CD4-positive, alpha-beta T cell treated with Interleukin-15 for 1 hour (primary cell): ENCODE results near the gene LTBP2.

Source experiments
- DNase-seq: peaks from one replicate; pipeline ENCODE4 v3.0.0-alpha.2; 2020

The LTBP2 gene

DNA sequence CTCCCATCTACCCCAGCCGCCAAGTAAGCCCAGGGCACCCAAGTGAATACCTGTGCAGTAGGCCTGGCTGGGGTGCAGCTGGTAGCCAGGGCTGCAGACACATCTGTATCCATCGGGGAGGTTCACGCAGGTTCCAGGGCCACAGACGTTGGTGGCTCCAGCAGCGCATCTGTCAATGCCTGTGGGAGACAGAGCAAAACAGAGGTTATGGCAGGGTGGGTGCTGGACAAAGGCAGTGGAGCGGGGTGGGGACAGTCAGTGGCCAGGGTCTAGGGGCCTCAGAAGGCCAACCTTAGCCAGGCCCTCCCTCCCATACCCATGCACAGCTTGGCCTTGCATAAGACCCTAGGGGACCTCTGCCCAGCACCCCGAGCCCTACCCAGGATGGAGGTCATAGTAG, 89.3 kb downstream of the LTBP2 start:
- DNase-seq, result no peak

DNA sequence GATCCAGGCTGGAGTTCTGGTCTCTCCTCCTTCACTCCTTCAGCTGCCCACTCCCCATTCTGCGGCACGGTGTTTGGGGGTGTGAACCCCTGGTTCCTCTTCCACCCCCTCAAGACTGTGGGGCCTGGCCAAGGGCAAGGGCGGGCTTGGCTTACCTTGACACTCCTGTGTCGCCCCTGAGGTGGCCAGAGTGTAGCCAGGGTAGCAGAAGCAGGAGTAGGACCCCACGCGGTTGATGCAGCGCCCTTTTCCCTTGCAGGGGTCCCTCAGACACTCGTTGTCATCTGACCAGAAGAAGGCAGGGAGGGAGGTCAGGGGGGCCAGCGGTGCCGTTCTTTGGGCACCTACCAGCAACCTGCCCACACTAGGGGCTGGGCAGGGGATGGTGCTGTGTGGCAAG, 90.3 kb downstream of the LTBP2 start:
- no peak for DNase-seq

DNA sequence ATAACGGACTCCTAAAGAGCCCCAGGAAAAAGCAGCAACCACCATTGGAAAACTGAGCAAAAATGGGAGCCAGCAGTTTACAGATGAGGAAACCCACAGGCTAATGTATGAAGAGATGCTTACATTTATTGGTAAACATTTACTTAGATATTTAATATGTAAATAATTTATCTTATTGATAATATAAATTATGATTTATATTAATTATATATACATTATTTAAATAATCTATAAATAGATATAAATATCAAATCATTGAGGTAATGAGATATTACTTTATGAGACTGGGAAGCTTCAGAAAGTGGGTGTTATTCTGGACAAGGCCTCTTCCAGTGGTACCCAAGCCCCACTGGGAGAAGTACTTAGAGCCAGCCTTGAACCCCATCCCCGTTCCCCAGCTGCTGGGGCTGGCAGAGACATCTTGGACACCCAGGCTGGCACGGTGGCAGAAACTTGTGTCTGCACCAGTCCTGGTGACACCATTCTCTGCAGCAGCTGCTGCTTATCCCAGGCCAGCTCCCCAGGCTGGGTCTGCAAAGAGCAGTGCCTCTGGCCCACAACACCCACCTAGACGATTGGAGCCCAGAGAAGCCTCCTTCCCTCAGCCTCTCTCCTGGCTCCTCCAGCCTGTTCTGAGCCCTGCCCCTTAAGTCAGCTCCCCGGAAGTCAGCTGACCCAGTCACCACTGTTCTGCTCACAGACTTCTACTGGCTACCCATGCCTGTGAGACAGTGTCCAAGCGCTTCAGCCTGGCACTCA, 92.5 kb downstream of the LTBP2 start:
- no peak for DNase-seq

DNA sequence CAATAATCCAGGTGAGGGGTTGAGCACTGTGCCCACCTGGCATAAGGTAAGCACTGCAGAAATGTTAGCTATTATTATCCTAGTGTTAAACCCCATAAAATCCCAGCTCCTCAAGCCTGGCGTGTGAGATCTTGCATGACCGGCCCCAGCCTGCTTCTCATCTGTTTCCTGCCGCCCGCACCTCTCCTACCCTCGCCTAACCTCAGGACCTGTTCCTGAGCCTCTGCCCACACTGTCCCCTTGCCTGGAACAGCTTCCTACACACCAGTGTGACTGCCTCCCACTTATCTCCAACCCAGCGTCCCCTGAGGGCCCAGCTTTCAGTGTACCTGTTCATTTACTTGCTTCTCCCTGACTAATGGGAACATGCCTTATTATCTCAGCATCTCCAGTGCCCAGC, 93.8 kb downstream of the LTBP2 start:
- DNase-seq, result peak; percentile 6

DNA sequence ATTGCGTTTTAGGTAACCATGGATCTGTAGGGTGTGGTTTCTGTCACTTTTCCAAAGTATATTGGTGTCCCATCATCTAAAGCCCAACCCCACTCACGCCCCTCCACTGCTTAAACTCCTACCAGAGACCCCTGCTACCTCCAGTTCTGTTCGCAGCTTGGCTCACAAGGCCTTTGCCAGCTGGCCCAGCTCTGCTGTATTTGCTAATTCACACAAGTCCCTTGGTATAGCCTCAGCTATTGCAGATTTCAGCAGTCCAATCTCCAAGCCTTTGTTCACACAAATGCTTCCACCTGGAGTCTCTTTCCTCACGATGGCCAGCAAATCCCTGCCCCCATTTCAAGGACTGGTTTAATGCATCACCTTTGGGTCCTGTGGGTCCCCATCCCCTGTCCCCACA, 94.3 kb downstream of the LTBP2 start:
- peak; percentile 2 for DNase-seq

DNA sequence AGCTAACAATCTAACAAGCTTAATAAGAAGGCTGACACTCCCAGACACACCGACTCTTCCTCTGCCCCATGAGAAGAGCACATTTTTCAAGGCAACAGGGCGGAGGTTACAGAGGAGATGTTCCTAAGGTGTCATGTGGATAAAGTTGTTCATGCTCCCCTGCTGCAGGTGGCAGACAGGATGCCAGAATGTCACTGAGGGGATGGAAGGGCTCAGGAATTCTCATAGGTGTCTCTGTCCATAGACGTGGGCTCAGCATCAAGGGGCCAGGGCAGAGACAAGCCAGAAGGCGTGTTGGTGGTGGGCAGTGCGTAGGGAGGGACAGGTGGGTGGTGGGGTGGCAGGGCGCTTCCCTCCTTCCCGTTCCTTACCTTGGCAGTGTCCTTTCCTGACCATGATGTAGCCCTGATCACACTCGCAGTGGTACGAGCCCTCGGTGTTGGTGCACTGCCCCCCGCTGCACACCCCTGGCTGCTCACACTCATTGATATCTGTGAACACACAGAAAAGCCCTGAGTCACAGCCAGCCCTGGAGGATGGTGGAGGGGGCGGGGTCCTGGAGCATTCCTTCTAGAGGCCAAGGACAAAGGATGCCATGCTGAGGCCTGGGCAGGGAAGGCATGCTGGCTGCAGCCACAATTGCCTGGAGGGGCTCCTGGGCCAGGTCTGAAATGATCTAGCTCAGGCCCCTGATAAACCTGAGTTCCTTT, 95.4 kb downstream of the LTBP2 start:
- no peak for DNase-seq

DNA sequence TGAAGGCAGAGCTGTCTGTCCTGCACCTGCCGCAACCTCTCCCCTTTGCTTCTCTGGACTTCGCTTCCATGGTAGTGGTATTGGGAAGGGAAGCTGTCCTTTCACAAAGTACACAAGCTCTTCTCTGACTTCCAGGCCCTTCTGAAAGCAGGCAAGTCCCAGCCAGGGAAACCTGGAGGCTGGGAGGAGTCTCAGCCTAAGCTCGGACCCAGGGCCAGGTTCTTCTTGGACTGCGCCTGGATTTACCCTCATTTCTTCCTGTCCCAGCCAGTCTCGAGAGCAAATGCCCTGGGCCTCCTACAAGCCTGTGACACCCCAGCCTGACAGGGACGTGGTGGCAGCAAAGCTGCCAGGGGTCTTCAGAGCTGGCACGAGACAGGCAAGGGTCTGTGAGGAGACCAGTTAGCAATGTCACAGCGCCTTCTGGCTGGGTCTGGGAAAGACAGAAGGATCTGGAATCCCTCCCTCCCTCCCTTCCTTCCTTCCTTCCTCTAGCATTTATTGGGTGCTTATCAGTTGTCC, 96.1 kb downstream of the LTBP2 start:
- no peak for DNase-seq

DNA sequence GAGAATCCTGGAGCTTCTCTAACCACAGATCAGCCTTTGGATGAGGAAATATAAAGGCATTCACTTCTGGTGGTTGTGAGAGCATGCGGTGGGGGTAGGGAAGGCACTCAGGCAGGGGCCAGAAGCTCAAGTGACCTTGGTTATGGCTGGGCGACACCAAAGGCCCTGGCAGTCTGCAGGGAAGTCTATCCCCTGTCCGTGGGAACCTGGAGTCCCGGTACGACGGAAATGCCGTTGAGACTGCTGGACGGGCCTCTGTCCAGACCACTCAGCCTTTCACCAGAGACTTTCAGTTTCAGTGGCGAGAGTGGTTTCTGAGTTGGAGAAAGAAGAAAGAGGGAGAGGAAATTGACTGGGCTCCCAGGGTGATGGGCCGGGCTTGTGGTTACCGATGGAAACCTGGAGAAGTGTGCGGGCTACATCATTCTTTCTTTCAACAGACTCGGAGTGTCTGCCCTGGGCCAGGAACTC, 97.5 kb downstream of the LTBP2 start:
- no peak for DNase-seq

DNA sequence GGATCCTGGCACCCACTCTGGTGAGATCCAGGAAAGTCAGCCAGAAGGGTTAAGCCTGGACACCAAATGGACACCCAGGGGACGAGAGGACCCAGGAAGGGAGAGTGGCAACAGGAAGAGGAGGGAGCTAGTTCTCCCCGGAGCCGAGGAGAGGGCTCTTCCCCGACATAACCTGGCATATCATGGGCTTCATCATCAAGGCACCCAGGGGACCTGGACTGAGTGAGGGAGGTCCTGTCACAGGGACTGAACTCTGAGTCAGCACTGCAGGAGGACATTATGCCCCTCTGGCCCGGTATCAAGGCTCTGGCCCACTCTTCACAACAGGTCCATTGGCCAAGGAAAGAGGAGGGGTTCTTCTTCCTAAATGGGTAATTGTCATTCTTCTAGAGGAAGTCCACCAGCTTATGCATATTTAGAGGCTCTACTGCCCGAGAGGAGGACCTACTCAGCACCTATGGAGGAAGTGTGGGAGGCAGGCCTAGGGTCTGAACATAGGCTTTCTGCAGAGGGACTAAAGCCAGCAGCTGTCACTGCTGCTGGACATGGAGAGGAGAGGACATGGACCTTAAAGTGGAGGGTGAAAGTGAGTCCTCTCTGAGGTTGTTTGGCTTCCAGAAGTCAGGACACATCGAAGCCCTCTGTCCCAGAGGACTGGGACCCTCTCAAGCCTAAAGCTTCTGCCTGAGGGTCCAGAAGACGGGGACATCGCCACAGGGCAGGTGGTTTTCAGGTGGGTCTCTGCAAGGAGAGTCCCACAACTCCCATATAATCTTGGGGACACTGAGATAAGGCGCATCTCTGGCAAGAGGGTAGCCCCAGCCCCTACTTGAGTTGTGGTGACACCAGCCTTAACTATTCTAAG, 99.8 kb downstream of the LTBP2 start:
- DNase-seq, result no peak

DNA sequence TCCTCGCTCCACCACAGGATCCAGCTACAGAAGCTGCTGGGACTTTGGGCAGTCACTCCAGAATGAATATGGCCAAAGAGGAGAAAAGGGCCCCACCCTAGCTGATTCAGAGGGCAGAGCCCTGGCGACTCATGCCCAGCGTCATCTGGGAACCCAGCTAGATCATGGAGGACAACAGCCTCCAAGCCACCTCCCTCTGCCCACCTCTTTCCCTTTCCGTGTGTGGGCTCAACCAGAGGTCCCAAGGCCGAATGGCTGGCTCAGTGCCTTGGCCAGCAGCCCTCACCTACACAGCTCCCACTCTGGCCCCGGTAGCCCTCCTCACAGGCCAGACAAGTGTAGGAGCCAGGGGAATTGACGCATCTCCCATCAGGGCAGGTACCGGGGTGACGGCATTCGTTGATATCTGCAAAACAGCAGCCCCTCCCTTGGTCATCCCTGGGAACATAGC, 101.1 kb downstream of the LTBP2 start:
- no peak for DNase-seq

DNA sequence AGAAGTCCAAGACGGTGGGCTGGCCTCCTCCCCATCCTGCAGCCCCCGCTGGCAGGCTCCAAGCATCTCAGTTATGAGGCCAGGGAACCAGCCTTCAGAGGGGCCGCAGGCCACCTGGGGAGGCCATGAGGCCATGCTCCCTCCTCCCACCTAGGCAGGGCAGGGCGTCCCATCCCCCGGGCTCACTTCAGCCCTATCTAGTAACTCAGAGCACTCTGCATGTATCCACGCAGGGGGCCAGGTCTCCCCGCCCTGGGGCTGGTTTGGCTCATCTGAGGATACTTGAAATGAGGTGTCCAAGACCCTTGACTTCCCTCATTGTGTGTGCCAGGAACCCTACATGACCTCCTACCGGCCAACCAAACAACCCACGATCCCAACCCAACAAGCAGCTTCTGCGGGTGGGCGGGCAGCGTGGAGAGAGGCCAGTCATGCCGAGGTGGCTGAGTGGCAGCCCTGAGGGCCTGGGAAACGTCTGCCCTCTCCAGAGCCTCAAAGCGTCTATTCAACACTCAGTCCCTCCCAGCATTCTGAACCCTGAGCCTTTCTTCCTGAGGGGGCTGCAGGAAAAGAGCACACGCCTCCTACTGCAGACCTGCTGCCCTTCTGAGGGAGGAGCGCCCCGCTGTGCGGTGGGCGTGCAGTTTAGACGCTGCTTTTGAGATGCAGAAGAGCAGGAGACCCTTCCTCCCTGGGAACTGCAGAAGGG, 101.7 kb downstream of the LTBP2 start:
- DNase-seq, result no peak

DNA sequence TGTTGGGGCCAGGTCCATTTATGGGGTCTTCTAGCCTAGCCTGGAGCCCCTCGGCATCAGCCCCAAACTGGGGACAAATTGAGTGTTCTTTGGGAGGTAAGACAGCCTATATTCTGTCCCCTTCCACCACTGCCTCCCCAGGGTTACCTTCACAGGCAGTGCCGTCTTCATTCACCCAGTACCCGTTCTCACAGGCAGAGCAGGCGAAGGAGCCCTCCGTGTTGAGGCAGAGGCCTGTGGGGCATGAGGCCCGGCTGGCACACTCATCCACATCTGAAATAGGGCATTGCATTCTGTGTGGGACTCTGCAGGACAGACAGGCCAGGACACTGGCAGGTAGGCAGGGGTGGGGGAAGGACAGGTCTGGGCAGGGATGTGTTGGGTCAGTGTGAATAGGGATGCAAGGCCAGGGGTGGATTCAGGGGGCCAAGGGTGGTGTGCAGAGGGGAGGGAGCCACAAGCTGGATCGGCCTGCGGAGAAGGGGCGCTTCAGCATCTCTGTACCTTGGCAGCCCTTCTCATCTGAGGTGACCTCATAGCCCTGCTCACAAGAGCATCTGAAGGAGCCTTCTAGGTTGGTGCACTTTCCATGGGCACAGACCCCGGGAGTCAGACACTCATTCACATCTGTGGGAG, 102.3 kb downstream of the LTBP2 start:
- DNase-seq, result no peak

DNA sequence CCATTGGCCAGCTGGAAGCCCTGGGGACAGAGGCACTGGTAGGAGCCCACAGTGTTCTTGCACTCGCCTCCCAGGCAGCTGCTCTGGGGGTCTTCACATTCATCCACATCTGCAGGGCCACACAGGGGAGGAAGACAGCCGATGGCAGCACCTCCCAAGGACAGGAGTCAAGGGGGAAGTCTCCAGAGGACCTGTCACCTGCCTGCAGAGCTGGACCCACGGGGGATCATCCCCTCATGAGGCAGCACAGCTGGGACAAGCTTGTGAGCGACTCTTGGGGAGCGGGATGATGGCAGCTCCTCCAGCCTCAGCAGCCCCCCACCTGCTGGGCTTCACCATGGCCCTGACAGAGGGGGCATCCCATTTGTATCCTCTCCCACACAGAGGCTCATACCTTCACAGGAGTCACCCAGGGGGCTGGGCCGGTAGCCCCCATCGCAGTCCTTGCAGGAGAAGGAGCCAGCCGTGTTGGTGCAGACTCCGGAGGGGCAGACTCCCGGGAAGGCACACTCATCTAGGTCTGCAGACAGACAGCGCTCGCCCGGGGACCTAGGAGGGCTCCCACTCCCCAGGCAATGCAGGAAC, 103.1 kb downstream of the LTBP2 start:
- no peak for DNase-seq

DNA sequence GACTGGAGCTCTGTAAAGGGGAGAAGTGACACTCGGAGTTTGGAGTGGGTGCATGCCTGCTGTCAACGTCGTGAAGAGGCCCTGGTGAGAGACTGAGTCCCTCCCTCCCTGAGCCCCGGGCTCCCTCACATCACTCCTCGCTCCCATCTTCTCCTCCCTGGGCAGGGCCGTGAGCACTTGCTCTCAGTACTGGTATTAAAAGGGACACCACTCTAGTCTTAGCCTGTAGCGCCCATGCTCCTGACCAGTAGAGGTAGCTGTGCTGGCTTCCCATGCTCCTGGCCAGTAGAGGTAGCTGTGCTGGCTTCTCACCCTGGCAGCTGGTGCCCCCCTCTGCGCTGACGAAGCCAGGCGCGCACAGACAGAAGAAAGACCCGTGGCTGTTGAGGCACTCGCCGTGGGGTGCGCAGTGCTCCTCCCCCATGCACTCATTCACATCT, 103.7 kb downstream of the LTBP2 start:
- DNase-seq, result no peak

DNA sequence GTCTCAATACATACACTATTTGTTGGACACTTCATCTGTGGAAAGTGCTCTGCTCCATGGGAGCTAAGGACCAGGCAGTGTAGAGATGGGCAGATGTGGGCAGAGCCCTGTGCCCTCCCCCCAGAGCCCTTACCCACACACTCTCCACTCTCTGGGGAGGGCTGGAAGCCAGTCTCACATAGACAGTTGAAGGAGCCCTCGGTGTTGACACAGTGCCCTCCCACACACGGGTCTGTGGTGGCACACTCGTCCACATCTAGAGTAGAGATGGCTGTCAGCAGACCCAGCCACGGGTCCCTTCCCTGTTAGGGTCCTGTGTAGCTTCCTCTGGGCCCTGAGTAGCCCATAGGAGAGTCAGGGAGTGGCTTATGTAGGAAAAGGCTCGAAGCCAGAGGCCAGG, 104.2 kb downstream of the LTBP2 start:
- DNase-seq, result no peak

DNA sequence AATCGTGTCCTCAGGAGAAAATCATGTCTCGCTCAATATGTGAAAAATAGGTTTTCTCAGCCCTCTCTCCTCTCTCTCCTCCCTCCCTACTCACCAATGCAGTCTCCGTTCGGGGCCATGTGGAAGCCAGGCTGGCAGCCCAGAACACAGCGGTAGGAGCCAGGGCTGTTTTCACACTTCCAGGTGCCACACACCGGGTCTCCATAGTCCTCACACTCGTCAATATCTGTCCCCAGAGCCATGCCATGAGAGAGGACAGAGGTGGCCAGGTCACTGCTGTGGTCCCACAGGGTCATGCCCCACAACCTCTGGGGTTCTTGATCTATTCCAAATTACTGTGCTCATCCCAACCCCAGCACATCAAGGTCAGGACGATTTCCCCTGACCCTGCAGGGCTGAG, 105.0 kb downstream of the LTBP2 start:
- no peak for DNase-seq

DNA sequence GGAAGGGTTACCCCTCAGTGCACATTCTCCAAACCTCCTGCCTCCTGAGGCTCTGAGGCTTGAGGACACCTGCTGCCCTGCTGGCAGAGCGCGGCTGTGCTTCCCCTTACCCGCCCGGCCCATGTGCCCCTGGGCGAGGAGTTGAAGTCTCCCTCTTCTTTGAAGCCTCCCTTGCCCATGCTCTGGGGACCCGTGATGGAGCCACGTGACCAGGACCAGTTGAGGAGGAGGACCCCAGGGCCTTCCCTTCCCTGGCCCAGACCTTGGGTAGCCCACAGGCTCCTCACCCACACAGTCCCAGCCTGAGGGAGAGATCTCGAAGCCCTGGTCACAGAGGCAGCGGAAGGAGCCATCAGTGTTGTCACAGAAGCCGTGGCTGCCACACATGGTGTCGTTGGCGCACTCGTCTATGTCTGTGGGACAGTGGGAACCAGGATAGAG, 105.6 kb downstream of the LTBP2 start:
- no peak for DNase-seq

DNA sequence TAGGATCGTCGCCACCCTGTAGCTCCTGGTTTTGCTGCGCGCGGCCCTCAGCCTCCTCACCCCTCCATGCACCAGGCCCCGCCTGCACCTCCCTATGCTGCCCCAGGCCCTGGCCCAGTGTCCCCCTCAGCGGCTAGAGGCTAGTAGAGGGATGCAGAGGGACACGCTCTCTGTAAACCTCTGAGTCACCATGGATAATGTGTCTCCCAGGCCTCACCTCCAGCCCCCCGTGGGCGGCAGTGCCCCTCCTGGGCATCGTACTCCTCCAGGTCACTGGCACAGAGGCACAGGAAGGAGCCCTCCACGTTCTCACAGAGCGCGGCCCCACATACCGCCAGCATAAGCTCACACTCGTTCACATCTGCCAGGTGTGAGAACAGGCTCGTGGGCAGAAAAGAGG, 106.2 kb downstream of the LTBP2 start:
- no peak for DNase-seq

DNA sequence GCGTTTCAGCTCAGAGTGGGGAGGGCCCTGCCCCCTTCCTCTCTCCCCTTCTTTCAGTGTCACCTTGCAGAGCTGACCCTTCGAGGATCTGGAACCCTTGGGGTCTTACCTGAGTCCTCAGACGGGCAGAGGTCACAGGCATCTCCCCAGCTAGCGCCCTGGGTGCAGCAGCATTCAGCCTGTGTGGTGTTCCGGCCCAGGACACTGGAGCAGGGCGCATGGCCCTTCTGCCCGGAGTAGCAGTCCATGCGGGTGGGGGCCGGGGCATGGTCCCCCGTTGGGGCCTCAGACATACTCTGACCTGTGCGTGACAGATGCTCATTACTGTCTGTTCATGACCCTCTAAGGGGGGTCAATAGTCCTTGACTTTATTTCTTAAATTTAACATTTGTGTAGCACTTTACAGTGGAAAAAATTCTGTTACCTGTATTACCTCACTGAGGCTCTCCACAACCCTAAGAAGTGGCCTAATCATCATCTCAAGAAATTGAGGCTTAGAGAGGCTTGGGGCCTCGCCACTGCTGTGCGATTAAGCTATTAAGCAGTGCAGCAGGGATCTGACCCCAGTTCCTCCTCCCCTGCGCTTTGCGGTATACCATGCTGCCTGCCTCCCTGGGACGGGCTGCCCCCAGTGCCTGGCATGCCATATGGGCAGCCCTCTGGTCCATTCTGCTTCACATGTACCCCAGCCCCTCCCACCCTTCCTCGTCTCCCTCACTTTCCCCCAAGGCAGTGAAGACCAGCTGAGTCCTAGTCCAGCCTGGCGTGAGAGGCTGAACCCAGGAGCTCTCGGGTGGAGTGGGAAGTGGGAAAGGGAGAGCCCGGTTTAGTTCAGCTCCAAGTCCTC, 106.9 kb downstream of the LTBP2 start:
- no peak for DNase-seq

DNA sequence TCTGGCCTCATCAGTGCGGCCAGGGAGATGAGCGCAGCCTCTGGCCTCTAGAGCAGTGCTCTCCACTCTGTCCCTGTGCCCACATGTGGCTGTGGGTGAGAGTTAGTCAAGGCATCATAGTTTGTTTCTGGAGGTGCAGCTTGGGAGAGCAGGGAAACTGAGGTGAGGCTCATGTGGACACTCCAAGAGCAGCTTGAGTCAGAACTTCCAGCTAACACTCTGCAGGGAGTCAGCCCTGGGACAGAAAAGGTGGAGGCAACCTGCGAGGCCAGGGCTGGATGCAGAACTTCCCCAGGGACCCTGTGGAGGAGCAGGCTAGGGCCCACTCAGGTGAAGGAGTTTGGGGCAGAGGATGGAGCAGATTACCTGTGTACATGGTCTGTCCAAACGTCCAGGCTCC, 107.6 kb downstream of the LTBP2 start:
- DNase-seq, result no peak

DNA sequence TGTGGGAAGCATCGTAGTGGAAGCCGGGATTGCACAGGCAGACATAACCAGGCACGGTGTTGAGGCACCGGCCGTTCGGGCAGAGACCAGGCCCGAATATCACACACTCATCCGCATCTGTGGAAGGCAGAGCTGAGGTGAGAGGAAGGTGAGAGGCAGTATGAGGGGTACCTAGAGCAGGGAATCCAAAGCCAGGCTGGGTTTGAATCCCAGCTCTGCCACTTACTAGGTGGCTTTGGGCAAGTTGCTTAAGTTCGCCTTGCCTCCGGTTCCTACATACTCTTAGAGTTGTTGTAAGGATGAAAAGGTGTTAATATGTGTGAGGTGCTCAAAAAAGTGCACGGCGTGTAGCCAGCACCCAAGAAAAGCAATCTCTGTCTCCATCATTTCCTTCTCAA, 108.1 kb downstream of the LTBP2 start:
- no peak for DNase-seq
